ENCODE results near the gene CCNF. TPM values are rescaled to one million over a fixed set of nuclear protein-coding genes. Genes with fewer than 3 reads are reported as not detected.

Gene CCNF
- total and polyA plus RNA-seq, 9 donors: 0.87 to 2.5 (median 1.8) TPM

DNA sequence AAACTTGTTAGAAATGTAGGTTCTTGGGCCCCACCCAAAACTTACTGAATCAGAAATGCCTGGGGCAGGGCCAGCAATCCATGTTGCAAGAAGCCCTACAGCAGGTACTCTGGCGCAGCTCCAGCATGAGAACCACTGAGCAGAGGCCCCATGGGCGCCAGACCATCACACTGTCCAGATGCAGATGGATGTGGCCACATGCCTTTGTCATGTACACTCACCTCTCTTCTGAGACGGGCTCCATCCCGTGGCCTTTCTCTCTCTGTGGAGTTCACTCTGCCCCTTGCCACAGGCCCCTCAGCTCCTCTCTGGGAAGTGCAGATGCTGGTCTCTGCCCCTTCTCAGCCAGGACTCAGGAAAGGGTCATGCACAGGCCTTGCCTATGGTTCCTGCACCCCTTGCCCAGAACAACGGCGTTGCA is 2.3 kb upstream of the CCNF start:
- Histone ChIP-seq H3K4me1 (ENCODE audit: insufficient read depth) (peaks cover 2% of the 10 kb centered on the region), H3K9me3 (no peaks in the 10 kb centered on the region), H3K4me3 (no peak overlapping the region), H3K27me3 (no peaks in the 10 kb centered on the region), H3K36me3 (no peaks in the 10 kb centered on the region), H3K27ac (no peak overlapping the region)
- no peak for DNase-seq
- intact Hi-C loops (cut with DNase I): loop anchor here in 1 of 4 donors (10.0 kb wide), 1 partner anchor 78 kb away; no protein-coding TSS in a partner anchor
- TF ChIP-seq, protein P1, sequence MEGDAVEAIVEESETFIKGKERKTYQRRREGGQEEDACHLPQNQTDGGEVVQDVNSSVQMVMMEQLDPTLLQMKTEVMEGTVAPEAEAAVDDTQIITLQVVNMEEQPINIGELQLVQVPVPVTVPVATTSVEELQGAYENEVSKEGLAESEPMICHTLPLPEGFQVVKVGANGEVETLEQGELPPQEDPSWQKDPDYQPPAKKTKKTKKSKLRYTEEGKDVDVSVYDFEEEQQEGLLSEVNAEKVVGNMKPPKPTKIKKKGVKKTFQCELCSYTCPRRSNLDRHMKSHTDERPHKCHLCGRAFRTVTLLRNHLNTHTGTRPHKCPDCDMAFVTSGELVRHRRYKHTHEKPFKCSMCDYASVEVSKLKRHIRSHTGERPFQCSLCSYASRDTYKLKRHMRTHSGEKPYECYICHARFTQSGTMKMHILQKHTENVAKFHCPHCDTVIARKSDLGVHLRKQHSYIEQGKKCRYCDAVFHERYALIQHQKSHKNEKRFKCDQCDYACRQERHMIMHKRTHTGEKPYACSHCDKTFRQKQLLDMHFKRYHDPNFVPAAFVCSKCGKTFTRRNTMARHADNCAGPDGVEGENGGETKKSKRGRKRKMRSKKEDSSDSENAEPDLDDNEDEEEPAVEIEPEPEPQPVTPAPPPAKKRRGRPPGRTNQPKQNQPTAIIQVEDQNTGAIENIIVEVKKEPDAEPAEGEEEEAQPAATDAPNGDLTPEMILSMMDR (IDR thresholded peaks at IDR 0.05): no peak
- TF ChIP-seq EP300 (IDR thresholded peaks at IDR 0.05) (no peak), POLR2A (IDR thresholded peaks at IDR 0.05) (no peak)
- 89 to 96% (median 90%) methylated on average over 6 of the region's 6 CpGs for WGBS, 3 donors

DNA sequence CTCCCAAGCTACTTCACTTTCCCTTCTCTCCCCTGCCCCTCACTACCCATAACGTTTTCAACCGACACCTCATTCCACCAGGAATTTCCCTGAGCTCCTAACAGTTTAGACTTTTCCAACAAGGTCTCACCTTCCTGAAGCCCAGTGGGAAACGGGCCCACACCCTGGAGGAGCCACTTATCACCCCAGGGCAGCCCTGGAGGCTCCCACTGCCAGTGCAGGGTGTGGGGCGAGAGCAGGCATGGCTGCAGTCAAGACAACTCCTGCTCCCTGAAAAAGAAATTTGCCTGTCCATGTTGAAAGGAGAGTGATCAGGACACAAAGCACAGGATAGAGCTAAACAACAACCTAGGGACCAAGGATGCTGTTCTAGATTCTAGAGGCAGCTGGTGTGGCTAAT is 1.7 kb upstream of the CCNF start:
- no peaks in the 10 kb centered on the region for H3K9me3 ChIP-seq
- no peak overlapping the region for H3K4me3 ChIP-seq
- H3K27me3 ChIP-seq: no peaks in the 10 kb centered on the region
- WGBS, 3 donors: 72 to 83% (median 81%) methylated on average over 4 of the region's 4 CpGs
- H3K27ac ChIP-seq: no peak overlapping the region
- TF ChIP-seq EP300 (IDR thresholded peaks at IDR 0.05): no peak
- H3K36me3 ChIP-seq: no peaks in the 10 kb centered on the region
- intact Hi-C loops (cut with DNase I): loop anchor here in 1 of 4 donors (10.0 kb wide), 1 partner anchor 77 kb away; no protein-coding TSS in a partner anchor
- peaks cover 2% of the 10 kb centered on the region for H3K4me1 ChIP-seq (ENCODE audit: insufficient read depth)
- no peak for DNase-seq

DNA sequence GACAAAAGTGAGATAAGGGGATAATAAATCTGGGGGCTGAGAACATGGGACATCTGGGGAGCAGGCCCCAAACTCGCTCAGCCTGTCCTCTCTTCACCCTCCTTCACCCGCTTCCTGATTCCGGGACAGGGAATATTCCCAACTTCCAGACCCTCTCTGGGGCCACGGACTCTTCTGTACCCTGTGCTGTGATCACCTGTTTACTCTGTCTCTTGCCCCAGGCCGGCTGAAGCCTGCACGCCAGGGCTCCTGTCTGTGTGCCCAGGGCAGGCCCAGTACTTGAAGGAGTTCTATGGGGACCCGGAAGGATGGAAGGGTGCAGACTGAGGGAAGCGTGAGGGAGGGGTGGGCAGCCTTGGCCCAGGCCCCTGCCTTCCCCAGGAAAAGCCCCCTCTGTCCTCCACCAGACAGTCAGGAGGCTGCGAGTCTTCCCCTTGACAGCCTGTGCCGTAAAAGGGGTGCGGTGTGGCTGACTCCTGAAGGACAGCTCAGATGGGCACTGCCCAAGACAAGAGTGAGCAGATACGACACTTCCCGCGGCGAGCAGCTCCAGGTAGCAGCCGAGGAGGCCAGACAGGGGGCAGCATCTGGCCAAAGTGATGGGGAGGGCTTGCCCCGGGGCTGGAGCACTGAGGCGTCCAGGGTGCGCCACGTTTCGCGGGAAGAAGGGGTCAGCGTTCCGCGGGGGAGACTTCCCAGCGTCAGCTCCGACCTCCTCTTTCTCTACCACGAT is 1.0 kb upstream of the CCNF start:
- intact Hi-C loops (cut with DNase I): loop anchor here in 2 of 4 donors (2.0 to 10.0 kb wide), 2 partner anchors 77 to 87 kb away; partner anchors contain the start of gene ABCA3 (in 1 of the 2)
- Histone ChIP-seq H3K27me3 (no peaks in the 10 kb centered on the region), H3K36me3 (no peaks in the 10 kb centered on the region), H3K27ac (peak overlapping the region; percentile 57 to 89), H3K4me3 (peak overlapping the region; percentile 53), H3K4me1 (ENCODE audit: insufficient read depth) (peaks cover 2% of the 10 kb centered on the region), H3K9me3 (no peaks in the 10 kb centered on the region)
- TF ChIP-seq EP300 (IDR thresholded peaks at IDR 0.05) (no peak), POLR2A (IDR thresholded peaks at IDR 0.05) (no peak)
- TF ChIP-seq, protein P1 (IDR thresholded peaks at IDR 0.05): peak in 2 of 3 donors; percentile 12 to 38
- 30% methylated on average over 25 to 28 of the region's 28 CpGs for WGBS, 3 donors
- peak; percentile 47 to 68 (median 62) for DNase-seq

DNA sequence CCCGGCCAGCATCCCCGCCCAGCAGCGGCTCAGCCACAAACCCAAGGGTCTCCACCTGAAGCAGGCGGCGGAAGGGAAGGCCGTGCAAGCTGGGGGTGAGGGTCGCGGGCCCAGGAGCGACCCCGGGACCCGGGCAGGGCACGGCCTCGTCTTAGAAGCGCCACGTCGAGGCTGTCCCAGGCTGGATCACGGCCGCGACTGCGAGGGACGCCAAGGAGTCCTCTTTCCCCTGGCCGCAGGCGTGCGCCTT is 538 bp upstream of the CCNF start:
- intact Hi-C loops (cut with DNase I): loop anchor here in 2 of 4 donors (2.0 to 10.0 kb wide), 2 partner anchors 76 to 88 kb away; partner anchors contain the start of gene ABCA3 (in 1 of the 2)
- Histone ChIP-seq H3K9me3 (no peaks in the 10 kb centered on the region), H3K4me3 (peak overlapping the region; percentile 53), H3K4me1 (ENCODE audit: insufficient read depth) (peaks cover 2% of the 10 kb centered on the region), H3K27me3 (no peaks in the 10 kb centered on the region), H3K27ac (peak overlapping the region; percentile 57 to 89), H3K36me3 (no peaks in the 10 kb centered on the region)
- TF ChIP-seq POLR2A (IDR thresholded peaks at IDR 0.05): no peak
- WGBS, 3 donors: 0 to 1% (median 1%) methylated on average over 18 to 24 of the region's 24 CpGs
- DNase-seq: no peak

DNA sequence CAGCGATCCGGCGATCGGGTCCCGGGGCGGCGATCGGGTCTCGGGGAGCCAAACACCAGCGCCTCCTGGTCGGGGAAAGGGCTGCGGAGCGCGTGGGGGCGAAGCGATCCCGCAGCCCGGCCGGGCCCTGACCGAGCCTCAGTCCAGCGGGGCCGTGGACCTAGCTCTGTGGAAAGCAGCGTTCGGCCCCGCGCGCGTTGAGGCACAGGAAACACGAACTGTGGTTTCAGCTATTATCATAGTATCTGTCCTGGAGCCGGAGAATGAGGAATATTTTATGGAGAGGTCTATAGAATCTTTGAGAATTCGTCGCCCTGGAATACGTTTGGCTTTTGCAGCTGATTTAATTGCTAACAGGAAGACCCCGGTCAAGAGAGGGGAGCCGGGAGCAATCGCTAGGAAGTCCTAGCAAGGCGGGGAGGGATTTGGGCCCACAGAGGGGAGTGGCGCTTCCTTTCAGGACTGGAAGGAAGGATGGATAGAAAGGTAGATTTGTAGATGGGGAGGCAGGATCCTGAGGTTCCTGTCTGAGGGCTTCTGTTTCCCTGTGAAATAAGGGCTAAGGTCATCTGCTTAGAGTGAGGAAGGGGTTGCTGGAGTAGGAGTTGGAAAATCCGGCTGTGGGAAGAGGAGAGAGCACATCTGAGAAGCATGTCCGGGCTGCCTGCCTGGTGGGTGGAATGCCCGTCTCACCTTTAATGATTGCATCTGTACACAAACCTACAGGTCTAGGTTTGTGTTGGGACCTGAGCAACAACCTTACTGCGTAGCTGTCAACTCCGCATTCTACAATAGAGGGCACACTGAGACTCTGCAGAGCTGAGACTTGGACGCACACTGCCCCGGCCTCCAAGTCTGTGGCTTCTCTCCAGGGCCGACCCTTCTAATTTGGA is 770 bp downstream of the CCNF start:
- WGBS, 3 donors: 7 to 11% (median 10%) methylated on average over 40 to 46 of the region's 46 CpGs
- Histone ChIP-seq H3K9me3 (no peaks in the 10 kb centered on the region), H3K27ac (peak overlapping the region; percentile 26 to 70), H3K27me3 (no peaks in the 10 kb centered on the region), H3K36me3 (no peaks in the 10 kb centered on the region), H3K4me3 (peak overlapping the region; percentile 61), H3K4me1 (ENCODE audit: insufficient read depth) (peaks cover 2% of the 10 kb centered on the region)
- DNase-seq: no peak
- intact Hi-C loops (cut with DNase I): loop anchor here in 3 of 4 donors (2.0 to 10.0 kb wide), 3 partner anchors 75 to 89 kb away; partner anchors contain the start of gene ABCA3 (in 2 of the 3)
- TF ChIP-seq, protein P1 (IDR thresholded peaks at IDR 0.05): no peak
- TF ChIP-seq EP300 (IDR thresholded peaks at IDR 0.05): no peak
- no peak for TF ChIP-seq POLR2A (IDR thresholded peaks at IDR 0.05)

Data from ovary (tissue), 9 donors.